Measurements from ENCODE around the gene AP1G2.
"Not testable (repeated sequence)": the region's sequence is repeated elsewhere in the genome, so short reads cannot be mapped to it uniquely, and the experiment has no call there.

The AP1G2 gene

GRCh38 chr14:23555882-23556699 lies 11.5 kb downstream of the AP1G2 start, which contains the start of gene THTPA:
Gene THTPA, plus strand, starts transcription at chr14:23556271. Its CDS starts 487 bp downstream, at chr14:23556758.
- DNase-seq: peak; percentile 89

- DNase-seq: no peak
Observed at GRCh38 chr14:23555533-23555881, 12.1 kb downstream of the AP1G2 start.

- peak; percentile 83 for DNase-seq
Observed at GRCh38 chr14:23551266-23552028, 16.1 kb downstream of the AP1G2 start, which contains the start of gene ZFHX2. Gene ZFHX2, minus strand, starts transcription at chr14:23551765. Its CDS starts 16,440 bp downstream, at chr14:23535325.

- DNase-seq: peak; percentile 60
Observed at GRCh38 chr14:23550812-23551265, 16.8 kb downstream of the AP1G2 start.

- DNase-seq: no peak
Observed at GRCh38 chr14:23550131-23550811, 17.3 kb downstream of the AP1G2 start.

- DNase-seq: peak; percentile 60
Observed at GRCh38 chr14:23548351-23549318, 19.0 kb downstream of the AP1G2 start.

GRCh38 chr14:23547924-23548323 lies 19.7 kb downstream of the AP1G2 start:
- no peak for DNase-seq

- DNase-seq: no peak
Observed at GRCh38 chr14:23546450-23547035, 21.0 kb downstream of the AP1G2 start.

- no peak for DNase-seq
Observed at GRCh38 chr14:23545740-23546365, 21.7 kb downstream of the AP1G2 start.

GRCh38 chr14:23544511-23545447 lies 22.8 kb downstream of the AP1G2 start:
- no peak for DNase-seq

GRCh38 chr14:23543403-23543802 lies 24.2 kb downstream of the AP1G2 start:
- no peak for DNase-seq

GRCh38 chr14:23542261-23542660 lies 25.3 kb downstream of the AP1G2 start:
- no peak for DNase-seq

- DNase-seq: no peak
Observed at GRCh38 chr14:23540141-23540469, 27.5 kb downstream of the AP1G2 start.

GRCh38 chr14:23539248-23540140 lies 28.1 kb downstream of the AP1G2 start:
- DNase-seq: no peak

GRCh38 chr14:23538785-23539184 lies 28.8 kb downstream of the AP1G2 start:
- no peak for DNase-seq

- no peak for DNase-seq
Observed at GRCh38 chr14:23538050-23538718, 29.4 kb downstream of the AP1G2 start.

- DNase-seq: no peak
Observed at GRCh38 chr14:23537351-23538049, 30.1 kb downstream of the AP1G2 start.

GRCh38 chr14:23536906-23537305 lies 30.7 kb downstream of the AP1G2 start:
- not testable (repeated sequence) for DNase-seq

Measured in kidney glomerular epithelial cell (primary cell).